SK-N-SH (cell line): ENCODE data around the gene ALAS1. TPM values are rescaled to one million over a fixed set of nuclear protein-coding genes. Genes with fewer than 3 reads are reported as not detected.

Experiments used
- CTCF ChIA-PET: fragments of 300-600, 350-600 bp; formaldehyde crosslinking; extraction: SDS; loops from one replicate; lab custom pipeline; 2021; lab: Yijun Ruan, JAX
- POLR2A ChIA-PET: fragments of 350-600 bp; sonication (Branson Sonifier 250); formaldehyde crosslinking; extraction: SDS; loops from one replicate; lab custom pipeline; 2020; ENCODE audit warnings: antibody characterized with exemption, inconsistent platforms; lab: Yijun Ruan, JAX
- DNase-seq: peaks from one replicate; pipeline ENCODE4 v3.0.0; 2012
- H2AFZ ChIP-seq: fragments of 200-600 bp; sonication (generic); 2 replicates; pipeline ENCODE4 v1.8.1; 2016; ENCODE audit warnings: antibody characterized with exemption, mild to moderate bottlenecking, low read depth
- H3F3A ChIP-seq: fragments of 200-600 bp; sonication (generic); replicated peaks from 2 replicates; pipeline ENCODE3; 2016; ENCODE audit warnings: antibody characterized with exemption, mild to moderate bottlenecking; ENCODE audit not compliant: insufficient read depth
- H3K27ac ChIP-seq, 2 experiments: fragments of 200-500 bp in 1 of 2; fragments of 200-600 bp in 1 of 2; sonication (Bioruptor generic) in 1 of 2; sonication (generic), shearing (Covaris generic) in 1 of 2; 2 replicates each; pipeline versions ENCODE4 v1.5.1 to v1.6.1; 2014 to 2016; ENCODE audit warnings: low read depth in 2 of 2, inconsistent platforms in 1 of 2, low read length in 1 of 2, mild to moderate bottlenecking in 1 of 2, mixed read lengths in 1 of 2
- H3K27me3 ChIP-seq: fragments of 200-600 bp; sonication (generic), shearing (Covaris generic); 2 replicates; pipeline ENCODE4 v1.6.1; 2016; ENCODE audit warnings: mixed run types; ENCODE audit not compliant: insufficient read depth
- H3K36me3 ChIP-seq, 2 experiments: fragments of 200-500 bp in 1 of 2; fragments of 200-600 bp in 1 of 2; sonication (Bioruptor generic) in 1 of 2; sonication (generic) in 1 of 2; replicated peaks in 1 of 2; 2 replicates each; pipeline versions ENCODE3 to v1.5.1; 2014 to 2016; ENCODE audit warnings: low read length in 1 of 2, mild to moderate bottlenecking in 1 of 2; ENCODE audit not compliant: insufficient read depth in 2 of 2, control insufficient read depth in 1 of 2
- H3K4me1 ChIP-seq, 2 experiments: fragments of 200-500 bp in 1 of 2; fragments of 200-600 bp in 1 of 2; sonication (Bioruptor generic) in 1 of 2; sonication (generic), shearing (Covaris generic) in 1 of 2; 2 replicates each; pipeline versions ENCODE4 v1.5.1 to v1.6.1; 2014 to 2016; ENCODE audit warnings: low read depth in 1 of 2, low read length in 1 of 2, mixed run types in 1 of 2; ENCODE audit not compliant: insufficient read depth in 2 of 2, control insufficient read depth in 1 of 2
- H3K4me2 ChIP-seq: fragments of 200-600 bp; sonication (generic), shearing (Covaris generic); 2 replicates; pipeline ENCODE4 v1.6.1; 2017; ENCODE audit warnings: mixed run types
- H3K4me3 ChIP-seq, 2 experiments: fragments of 200-500 bp in 1 of 2; fragments of 200-600 bp in 1 of 2; sonication (Bioruptor generic) in 1 of 2; sonication (generic), shearing (Covaris generic) in 1 of 2; 2 replicates each; pipeline versions ENCODE4 v1.5.1 to v1.8.1; 2014 to 2016; ENCODE audit warnings: low read depth in 2 of 2, inconsistent platforms in 1 of 2, low read length in 1 of 2, mild to moderate bottlenecking in 1 of 2, mixed read lengths in 1 of 2, moderate library complexity in 1 of 2
- H3K79me2 ChIP-seq: fragments of 200-600 bp; sonication (generic); 2 replicates; pipeline ENCODE4 v1.8.1; 2017; ENCODE audit warnings: mild to moderate bottlenecking; ENCODE audit not compliant: insufficient read depth
- H3K9ac ChIP-seq: fragments of 200-600 bp; sonication (generic); 2 replicates; pipeline ENCODE4 v1.6.1; 2017; ENCODE audit warnings: mixed run types
- H3K9me2 ChIP-seq: fragments of 200-600 bp; sonication (generic); 2 replicates; pipeline ENCODE4 v1.6.1; 2017; ENCODE audit warnings: mixed run types
- H3K9me3 ChIP-seq: fragments of 200-600 bp; sonication (generic); 2 replicates; pipeline ENCODE4 v1.6.1; 2017; ENCODE audit warnings: mixed run types, mild to moderate bottlenecking, moderate library complexity
- H4K20me1 ChIP-seq: fragments of 200-600 bp; sonication (generic); 2 replicates; pipeline ENCODE4 v1.6.1; 2017; ENCODE audit warnings: mild to moderate bottlenecking, mixed run types; ENCODE audit not compliant: insufficient read depth
- CHD2 ChIP-seq: fragments of 150-350 bp; IDR thresholded peaks from 2 replicates; pipeline ENCODE4 v1.6.1; 2018; ENCODE audit warnings: low read length; ENCODE audit not compliant: partially characterized antibody
- EP300 ChIP-seq, 2 experiments: IDR thresholded peaks; 2 replicates each; pipeline versions ENCODE4 v1.4.0 to v1.6.1; 2012; ENCODE audit warnings: borderline replicate concordance in 1 of 2, low read depth in 1 of 2, low read length in 1 of 2
- EZH2phosphoT487 ChIP-seq: fragments of 200-600 bp; sonication (generic); IDR thresholded peaks from 2 replicates; pipeline ENCODE4 v1.6.1; 2017; ENCODE audit warnings: low read depth, mixed run types, mild to moderate bottlenecking, antibody characterized with exemption, moderate library complexity, borderline replicate concordance
- FOSL2 ChIP-seq: IDR thresholded peaks from 2 replicates; pipeline ENCODE4 v1.4.0; 2012; ENCODE audit warnings: low read depth, mild to moderate bottlenecking, moderate library complexity, borderline replicate concordance
- FOXJ3 ChIP-seq: sonication (generic); formaldehyde crosslinking; IDR thresholded peaks from 2 replicates; pipeline ENCODE4 v1.5.1; 2020; ENCODE audit warnings: mild to moderate bottlenecking, missing genetic modification reagents
- GABPA ChIP-seq: IDR thresholded peaks from 2 replicates; pipeline ENCODE4 v1.4.0; 2012; ENCODE audit warnings: low read depth, mild to moderate bottlenecking
- IRF3 ChIP-seq: fragments of 150-350 bp; IDR thresholded peaks from 2 replicates; pipeline ENCODE4 v1.6.1; 2016; ENCODE audit warnings: mild to moderate bottlenecking, low read depth, low read length
- NRF1 ChIP-seq: IDR thresholded peaks from 2 replicates; pipeline ENCODE4 v1.6.1; 2012; ENCODE audit warnings: low read depth, mild to moderate bottlenecking, low read length
- POLR2AphosphoS5 ChIP-seq: IDR thresholded peaks from 2 replicates; pipeline ENCODE4 v1.6.1; 2012; ENCODE audit warnings: low read depth, low read length
- RFX5 ChIP-seq: IDR thresholded peaks from 2 replicates; pipeline ENCODE4 v1.6.1; 2012; ENCODE audit warnings: mild to moderate bottlenecking, improper control_type of control experiment, low read length
- RXRA ChIP-seq: IDR thresholded peaks from 2 replicates; pipeline ENCODE4 v1.4.0; 2012; ENCODE audit warnings: low read depth, mild to moderate bottlenecking, borderline replicate concordance
- SIN3A ChIP-seq: IDR thresholded peaks from 2 replicates; pipeline ENCODE4 v1.6.1; 2012; ENCODE audit warnings: low read depth, mild to moderate bottlenecking, low read length, moderate library complexity, borderline replicate concordance
- SMC3 ChIP-seq: IDR thresholded peaks from 2 replicates; pipeline ENCODE4 v1.6.1; 2012; ENCODE audit warnings: low read depth, low read length, improper control_type of control experiment
- TAF1 ChIP-seq: IDR thresholded peaks from 2 replicates; pipeline ENCODE4 v1.6.1; 2012; ENCODE audit warnings: low read depth, mild to moderate bottlenecking, low read length, moderate library complexity, borderline replicate concordance
- USF1 ChIP-seq: IDR thresholded peaks from 2 replicates; pipeline ENCODE4 v1.4.0; 2012; ENCODE audit warnings: low read depth, borderline replicate concordance
- USF2 ChIP-seq: fragments of 150-350 bp; IDR thresholded peaks from 2 replicates; pipeline ENCODE4 v1.6.1; 2017; ENCODE audit warnings: antibody characterized with exemption, low read length, low read depth, borderline replicate concordance
- WGBS: methylation state at CpG from one replicate; pipeline ENCODE4 v1.1.6; 2017; ENCODE audit warnings: low lambda C conversion rate; 5-methylcytosine and 5-hydroxymethylcytosine counted together
- polyA plus RNA-seq, 3 experiments: library from polyadenylated mRNA; depleted of rRNA; stranded (reverse); fragments of >200 nt; gene quantifications; 2 replicates each; pipeline ENCODE4 v1.2.3, GENCODE V29; 2012
- TF ChIP-seq, protein P1 (sequence below): IDR thresholded peaks from 2 replicates; pipeline ENCODE4; 2012

The ALAS1 gene
- polyA plus RNA-seq, 1 of the 3 experiments (the other 2 are of a cell fraction), result 47.9 TPM

- no peak for TF ChIP-seq POLR2AphosphoS5
Observed at GRCh38 chr3:52249683-52250082, 51.7 kb downstream of the ALAS1 start (continued).

DNA sequence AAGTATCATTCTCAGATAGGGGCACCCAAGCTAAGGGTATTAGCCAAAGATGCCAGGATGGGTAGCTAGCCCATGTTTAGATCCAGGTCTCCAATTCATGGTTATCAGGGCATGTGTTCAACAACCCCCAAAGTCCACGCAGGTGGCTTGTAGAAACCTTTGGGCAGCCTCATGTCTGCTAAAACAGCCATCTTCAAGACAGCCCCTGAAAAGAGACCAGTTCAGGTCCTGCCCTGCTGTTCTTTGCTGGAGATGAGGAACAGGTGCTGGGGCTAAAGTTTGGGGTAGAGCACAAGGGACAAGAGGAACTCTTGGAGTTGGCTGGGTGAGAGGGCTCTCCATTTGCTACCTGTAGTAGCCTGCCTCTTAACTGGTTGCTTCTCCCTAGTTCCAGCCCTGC is 52.2 kb downstream of the ALAS1 start:
- peaks cover 19 to 32% of the 10 kb centered on the region in 2 experiments for H3K36me3 ChIP-seq
- H3K4me2 ChIP-seq, result no peak overlapping the region
- no peak overlapping the region for H3K4me3 ChIP-seq
- WGBS, result 71% methylated on average over 1 of the region's 1 CpG
- no peak for DNase-seq
- no peaks in the 10 kb centered on the region for H3K9me3 ChIP-seq
- H3K27ac ChIP-seq, result no peak overlapping the region
- H3K79me2 ChIP-seq, result peaks cover 3% of the 10 kb centered on the region
- H3F3A ChIP-seq, result peaks cover 31% of the 10 kb centered on the region
- no peak for TF ChIP-seq SIN3A
- no peak for TF ChIP-seq CHD2
- TF ChIP-seq EZH2phosphoT487, result no peak
- TF ChIP-seq SMC3, result no peak
- H3K27me3 ChIP-seq, result no peaks in the 10 kb centered on the region
- ChIA-PET POLR2A (interaction anchor here (2.6 kb wide), 1 partner anchor 28 kb away, joined by 23 read pairs; the partner anchor contains the start of gene WDR82), CTCF (interaction anchor here (1.0 to 1.9 kb wide), 4 partner anchors 10 to 248 kb away, joined by 3 to 6 read pairs (median 4); no protein-coding TSS in a partner anchor)
- no peak overlapping the region for H2AFZ ChIP-seq
- no peaks in the 10 kb centered on the region for H4K20me1 ChIP-seq
- H3K4me1 ChIP-seq, result peaks cover 2 to 26% of the 10 kb centered on the region in 2 experiments; a peak in 2 of 4 replicates
- H3K9ac ChIP-seq, result no peak overlapping the region
- no peaks in the 10 kb centered on the region for H3K9me2 ChIP-seq

DNA sequence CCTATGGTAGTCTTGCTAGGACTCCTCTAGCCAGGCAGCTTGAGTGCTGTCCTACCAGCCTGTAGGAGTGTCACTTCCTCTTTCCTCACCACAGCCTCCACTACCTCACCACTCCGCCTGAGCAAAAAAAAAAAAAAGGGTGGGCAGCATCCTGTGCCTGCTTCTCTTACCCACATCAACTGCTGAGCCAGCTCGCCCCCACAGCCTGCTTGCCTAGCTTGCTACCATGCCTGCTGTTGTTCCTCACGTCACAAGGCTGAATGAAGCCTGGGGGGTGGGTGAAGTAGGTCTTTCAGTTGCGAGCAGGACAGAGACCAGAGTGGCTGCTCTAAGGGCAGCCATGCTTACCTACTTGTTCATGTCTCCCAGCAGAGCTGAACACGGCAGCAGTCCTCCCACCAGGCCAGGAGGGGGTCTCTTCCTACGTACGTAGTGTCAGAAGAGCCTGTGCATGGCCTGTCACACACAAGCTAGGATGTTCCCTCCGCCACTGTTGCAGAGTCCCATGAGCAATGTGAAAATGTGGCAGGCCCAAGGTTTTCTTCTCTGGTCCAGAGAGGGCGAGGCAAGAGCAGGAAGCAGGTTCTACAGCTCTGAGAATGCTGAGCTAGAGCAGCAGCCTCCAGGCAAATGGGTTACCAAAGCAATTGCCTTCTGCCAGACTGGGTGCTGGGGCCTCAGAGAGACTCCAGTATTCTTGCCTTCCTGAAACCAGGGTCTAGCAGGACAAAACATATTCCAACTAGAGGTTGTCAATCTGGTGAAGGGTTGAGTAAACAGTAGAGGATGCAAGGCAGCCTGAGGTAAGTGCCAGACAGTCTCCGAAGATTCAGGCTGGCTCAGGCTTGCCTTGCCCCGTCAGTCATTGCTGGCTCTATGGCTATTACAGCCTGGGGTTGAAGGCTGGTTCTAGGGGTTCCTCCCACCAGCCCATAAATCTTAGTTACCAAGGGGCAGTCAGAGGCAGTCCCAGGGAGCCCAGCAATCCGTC is 55.6 kb downstream of the ALAS1 start:
- 94% methylated on average over 10 of the region's 12 CpGs for WGBS
- H3K4me1 ChIP-seq, result peaks cover 0 to 8% of the 10 kb centered on the region in 2 experiments; a peak in 1 of 4 replicates
- no peak overlapping the region for H2AFZ ChIP-seq
- no peak overlapping the region for H3K9ac ChIP-seq
- no peaks in the 10 kb centered on the region for H3K9me3 ChIP-seq
- no peak for DNase-seq
- H3K4me2 ChIP-seq, result no peak overlapping the region
- peaks cover 23% of the 10 kb centered on the region for H3K79me2 ChIP-seq
- H3F3A ChIP-seq, result peaks cover 19% of the 10 kb centered on the region
- H3K36me3 ChIP-seq, result peaks cover 45 to 64% of the 10 kb centered on the region in 2 experiments
- H3K27ac ChIP-seq, result no peak overlapping the region
- no peaks in the 10 kb centered on the region for H4K20me1 ChIP-seq
- CTCF ChIA-PET, result interaction anchor here (0.8 to 2.7 kb wide), 2 partner anchors 22 to 33 kb away, joined by 4 to 9 read pairs; no protein-coding TSS in a partner anchor
- no peaks in the 10 kb centered on the region for H3K27me3 ChIP-seq
- TF ChIP-seq EP300 (IDR thresholded peaks at IDR 0.05; ENCODE audit: borderline replicate concordance in 1 of 2, low read depth in 1 of 2, low read length in 1 of 2) (no peak), FOSL2 (no peak), RXRA (no peak), USF2 (no peak), USF1 (no peak), CHD2 (no peak), GABPA (no peak), IRF3 (no peak), SMC3 (no peak), SIN3A (no peak), EZH2phosphoT487 (no peak), RFX5 (no peak), FOXJ3 (CRISPR knock-in tag) (no peak), POLR2AphosphoS5 (no peak), TAF1 (no peak), NRF1 (no peak)
- TF ChIP-seq, protein P1, sequence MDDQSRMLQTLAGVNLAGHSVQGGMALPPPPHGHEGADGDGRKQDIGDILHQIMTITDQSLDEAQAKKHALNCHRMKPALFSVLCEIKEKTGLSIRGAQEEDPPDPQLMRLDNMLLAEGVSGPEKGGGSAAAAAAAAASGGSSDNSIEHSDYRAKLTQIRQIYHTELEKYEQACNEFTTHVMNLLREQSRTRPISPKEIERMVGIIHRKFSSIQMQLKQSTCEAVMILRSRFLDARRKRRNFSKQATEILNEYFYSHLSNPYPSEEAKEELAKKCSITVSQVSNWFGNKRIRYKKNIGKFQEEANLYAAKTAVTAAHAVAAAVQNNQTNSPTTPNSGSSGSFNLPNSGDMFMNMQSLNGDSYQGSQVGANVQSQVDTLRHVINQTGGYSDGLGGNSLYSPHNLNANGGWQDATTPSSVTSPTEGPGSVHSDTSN, result no peak
- TF ChIP-seq, all 33 proteins: peak for 0
- H3K4me3 ChIP-seq, result no peak overlapping the region
- POLR2A ChIA-PET, result interaction anchor here (1.0 kb wide), 1 partner anchor 24 kb away, joined by 3 read pairs; the partner anchor contains the start of gene WDR82
- no peaks in the 10 kb centered on the region for H3K9me2 ChIP-seq
